Choroid plexus epithelial cell (primary cell): ENCODE results near the gene ITPK1.
A peak's percentile ranks its signal among the peaks of the same experiment; 100 is the strongest.

Source experiments
- DNase-seq: peaks from one replicate; pipeline ENCODE4 v3.0.0-alpha.2; 2010; ENCODE audit warnings: low read depth
- H3K4me3 ChIP-seq: 2 replicates; pipeline ENCODE4 v1.5.1; 2011; ENCODE audit warnings: low read depth, mild to moderate bottlenecking, control low read depth, low read length, moderate library complexity
- TF ChIP-seq, protein P1 (sequence below): conservative IDR thresholded peaks from 2 replicates; pipeline ENCODE4 v1.5.1; 2011; ENCODE audit warnings: low read depth, mild to moderate bottlenecking, control low read depth, inconsistent platforms, low read length, moderate library complexity

The ITPK1 gene

DNA sequence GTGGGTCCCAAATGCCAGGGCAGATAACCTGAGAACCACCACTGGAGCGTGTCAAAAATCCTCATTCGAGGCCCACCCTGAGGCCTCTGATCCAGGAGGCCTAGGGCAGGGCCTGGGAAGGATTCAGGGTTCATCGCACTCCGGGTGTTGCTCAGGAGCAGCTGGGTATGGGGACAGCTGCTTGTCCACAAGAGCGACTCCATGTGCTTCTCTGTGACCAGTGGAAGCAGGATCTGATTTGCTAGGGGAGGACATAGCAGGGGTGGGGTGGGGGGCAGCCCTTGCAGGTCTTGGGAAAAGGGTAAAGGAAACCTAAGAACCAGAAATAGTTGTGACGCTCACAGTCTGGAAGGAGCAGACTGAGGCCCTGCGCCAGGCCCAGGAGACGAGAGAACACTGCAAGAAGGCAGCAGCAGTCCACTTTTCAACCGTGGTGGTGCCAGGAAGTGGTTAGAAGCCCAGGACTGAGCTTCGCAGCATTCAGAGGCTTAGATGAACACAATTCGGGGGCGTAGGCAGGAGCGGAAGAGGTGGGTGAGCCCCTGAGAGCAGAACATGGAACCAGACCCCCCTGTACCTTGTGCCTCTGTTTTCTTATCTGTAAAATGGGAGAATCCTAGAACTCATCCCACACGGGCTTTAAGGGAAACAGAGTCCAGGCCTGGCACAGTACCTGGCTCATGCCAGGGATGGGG lies 33.7 kb downstream of the ITPK1 start:
- no peak for DNase-seq
- TF ChIP-seq, protein P1, sequence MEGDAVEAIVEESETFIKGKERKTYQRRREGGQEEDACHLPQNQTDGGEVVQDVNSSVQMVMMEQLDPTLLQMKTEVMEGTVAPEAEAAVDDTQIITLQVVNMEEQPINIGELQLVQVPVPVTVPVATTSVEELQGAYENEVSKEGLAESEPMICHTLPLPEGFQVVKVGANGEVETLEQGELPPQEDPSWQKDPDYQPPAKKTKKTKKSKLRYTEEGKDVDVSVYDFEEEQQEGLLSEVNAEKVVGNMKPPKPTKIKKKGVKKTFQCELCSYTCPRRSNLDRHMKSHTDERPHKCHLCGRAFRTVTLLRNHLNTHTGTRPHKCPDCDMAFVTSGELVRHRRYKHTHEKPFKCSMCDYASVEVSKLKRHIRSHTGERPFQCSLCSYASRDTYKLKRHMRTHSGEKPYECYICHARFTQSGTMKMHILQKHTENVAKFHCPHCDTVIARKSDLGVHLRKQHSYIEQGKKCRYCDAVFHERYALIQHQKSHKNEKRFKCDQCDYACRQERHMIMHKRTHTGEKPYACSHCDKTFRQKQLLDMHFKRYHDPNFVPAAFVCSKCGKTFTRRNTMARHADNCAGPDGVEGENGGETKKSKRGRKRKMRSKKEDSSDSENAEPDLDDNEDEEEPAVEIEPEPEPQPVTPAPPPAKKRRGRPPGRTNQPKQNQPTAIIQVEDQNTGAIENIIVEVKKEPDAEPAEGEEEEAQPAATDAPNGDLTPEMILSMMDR: no peak
- no peak overlapping the region for H3K4me3 ChIP-seq

DNA sequence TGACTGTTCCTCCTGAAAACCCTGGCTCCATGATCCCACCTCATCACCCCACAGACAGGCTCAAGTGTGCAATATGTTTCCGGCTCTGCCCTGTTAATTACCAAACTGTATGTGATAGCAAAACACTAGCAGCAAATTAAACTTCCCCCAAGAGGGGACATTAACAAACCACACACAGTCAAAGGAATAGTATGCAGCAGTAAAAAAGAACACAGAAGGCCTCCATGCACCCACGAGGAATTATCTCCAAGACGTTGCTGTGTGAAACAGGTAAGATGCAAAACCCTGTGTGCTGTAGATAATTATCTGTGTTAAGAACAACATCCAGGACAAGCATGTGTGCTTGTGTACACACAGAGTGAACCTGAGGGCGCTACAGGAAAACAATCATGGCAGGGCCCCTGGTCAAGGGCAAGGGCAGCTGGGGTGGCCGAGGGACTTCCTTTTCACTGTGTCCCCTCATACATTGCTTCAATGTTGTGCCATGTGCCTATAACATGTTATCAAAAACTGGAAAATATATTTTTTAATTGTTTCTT lies 35.8 kb downstream of the ITPK1 start:
- DNase-seq: no peak
- TF ChIP-seq, protein P1: no peak
- H3K4me3 ChIP-seq: no peak overlapping the region

DNA sequence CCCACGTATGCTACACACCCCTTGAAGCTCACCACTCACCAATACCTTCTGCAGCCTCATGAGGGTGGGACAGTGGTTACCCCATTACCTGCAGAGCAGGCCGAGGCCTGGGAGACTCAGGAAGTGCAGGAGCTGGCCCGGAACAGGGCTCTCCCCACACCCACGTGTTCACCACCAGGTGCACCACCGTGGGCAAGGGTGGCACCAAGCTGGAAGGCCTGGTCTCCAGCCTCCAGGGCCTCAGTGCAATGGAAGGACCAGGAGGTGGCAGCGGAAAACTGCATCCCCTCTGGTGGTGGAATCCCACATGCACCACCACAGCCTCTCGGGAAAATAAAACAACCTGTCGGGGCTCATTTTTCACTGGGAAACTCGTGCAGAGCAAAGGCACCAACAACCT lies 36.4 kb downstream of the ITPK1 start:
- H3K4me3 ChIP-seq: no peak overlapping the region
- TF ChIP-seq, protein P1: peak; percentile 23
- DNase-seq: no peak

DNA sequence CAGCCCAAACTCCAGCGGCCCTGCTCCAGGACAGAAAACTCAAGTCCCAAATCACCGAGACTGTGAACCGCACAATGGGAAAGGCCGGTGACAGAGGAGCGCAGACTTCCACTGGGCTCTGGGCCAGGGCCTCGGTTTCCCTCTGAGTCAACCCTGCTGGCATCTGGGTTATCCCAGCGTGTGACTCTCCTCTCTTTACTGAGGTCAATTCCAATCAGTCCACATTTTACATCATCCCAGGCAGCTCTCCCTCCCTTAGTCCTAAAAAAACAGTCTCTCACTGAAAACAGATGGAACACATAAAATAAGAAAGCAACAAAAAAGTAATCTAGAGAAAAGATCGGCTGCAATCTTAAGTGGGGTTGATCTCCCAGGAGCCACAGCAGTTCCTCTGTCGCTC lies 36.9 kb downstream of the ITPK1 start:
- H3K4me3 ChIP-seq: no peak overlapping the region
- TF ChIP-seq, protein P1: no peak
- peak; percentile 43 for DNase-seq

DNA sequence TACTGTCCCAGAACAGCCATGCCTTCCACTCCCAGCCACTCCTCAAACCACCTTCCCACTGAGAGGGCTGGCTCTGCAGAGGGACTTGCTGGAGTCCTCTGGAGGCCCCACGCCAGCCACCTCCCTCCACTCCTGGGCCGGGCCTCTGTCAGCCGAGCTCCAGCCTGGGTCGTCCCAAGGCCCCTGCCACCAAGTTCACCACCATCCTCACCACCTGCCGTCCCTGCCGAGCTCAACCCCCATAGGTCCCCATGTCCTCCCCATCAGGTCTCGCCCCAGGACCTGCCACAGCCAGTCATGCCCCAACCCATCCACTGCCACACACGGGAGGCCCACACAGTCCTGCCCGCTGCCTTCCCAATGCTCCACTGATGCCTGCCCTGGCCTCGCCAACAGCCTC lies 39.0 kb downstream of the ITPK1 start:
- TF ChIP-seq, protein P1: no peak
- no peak overlapping the region for H3K4me3 ChIP-seq
- DNase-seq: no peak

DNA sequence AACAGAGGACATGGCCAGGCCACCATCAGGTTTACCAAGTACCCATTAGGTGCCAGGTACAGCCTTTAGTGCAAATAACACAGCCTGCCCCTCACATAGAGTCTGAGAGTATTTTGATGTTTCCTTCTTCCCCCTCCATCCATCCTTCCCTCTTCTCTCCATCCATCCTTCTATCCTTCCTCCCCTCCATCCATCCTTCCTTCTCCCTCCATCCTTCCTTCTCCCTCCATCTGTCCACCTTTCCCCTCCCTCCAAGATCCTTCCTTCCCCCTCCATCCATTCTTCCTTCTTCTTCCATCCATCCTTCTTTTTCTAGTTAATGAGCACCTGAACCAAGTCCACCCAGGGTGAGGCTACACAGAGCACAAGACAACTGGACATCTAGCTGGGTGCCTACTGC lies 39.8 kb downstream of the ITPK1 start:
- TF ChIP-seq, protein P1: no peak
- no peak for DNase-seq
- no peak overlapping the region for H3K4me3 ChIP-seq
